SH-SY5Y (cell line): ENCODE data around the gene PDE1A.

Experiments used
- GATA2 ChIP-seq: IDR thresholded peaks from 2 replicates; pipeline ENCODE4 v1.6.1; 2011; ENCODE audit warnings: mild to moderate bottlenecking, low read depth, low read length
- GATA3 ChIP-seq: IDR thresholded peaks from 2 replicates; pipeline ENCODE4 v1.6.1; 2011; ENCODE audit warnings: low read depth, mild to moderate bottlenecking, low read length, moderate library complexity

GRCh38 chr2:182368996-182369395 lies 57.8 kb downstream of the PDE1A start:
- TF ChIP-seq GATA2, result no peak
- no peak for TF ChIP-seq GATA3
